CD4-positive, alpha-beta T cell treated with Interleukin-4 for 1 hour (primary cell): ENCODE data around the gene RACGAP1.

ENCODE experiments used
- DNase-seq, 2 donors: peaks; one replicate each; pipeline ENCODE4 v3.0.0-alpha.2; 2020 to 2022

The RACGAP1 gene

DNA sequence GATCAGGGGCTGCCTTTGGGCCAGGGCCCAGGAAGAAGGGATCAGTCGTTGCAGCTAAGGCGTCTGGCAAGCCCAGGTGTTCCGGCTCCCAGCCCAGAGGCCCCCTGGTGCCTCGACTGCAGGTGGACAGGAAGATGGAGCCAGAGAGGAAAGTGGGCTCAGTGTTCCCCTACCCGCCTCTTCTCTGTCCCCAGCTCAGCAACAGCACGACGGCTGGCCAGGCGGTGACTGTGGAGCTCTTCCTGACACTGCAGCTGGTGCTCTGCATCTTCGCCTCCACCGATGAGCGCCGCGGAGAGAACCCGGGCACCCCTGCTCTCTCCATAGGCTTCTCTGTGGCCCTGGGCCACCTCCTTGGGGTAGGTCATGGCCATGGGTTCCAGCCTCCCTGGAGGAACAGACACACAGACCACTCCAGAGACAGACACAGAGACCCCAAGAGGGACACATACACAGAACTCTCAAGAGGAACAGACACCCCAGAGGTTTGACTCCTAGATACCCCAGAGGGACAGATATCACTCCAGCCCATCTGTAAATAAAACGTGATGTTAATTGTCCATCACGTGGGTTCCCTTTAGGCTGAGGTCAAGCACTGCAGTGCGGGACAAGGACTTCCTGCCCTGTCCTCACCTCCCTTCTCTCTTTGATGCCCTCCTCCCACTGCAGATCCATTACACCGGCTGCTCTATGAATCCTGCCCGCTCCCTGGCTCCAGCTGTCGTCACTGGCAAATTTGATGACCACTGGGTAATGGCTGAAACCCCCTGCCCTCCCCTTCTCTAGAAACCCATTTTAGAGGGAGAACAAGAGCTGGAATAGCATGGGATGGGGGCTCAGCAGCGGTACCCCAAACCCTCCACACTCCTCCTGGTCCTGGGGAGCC lies 71.1 kb downstream of the RACGAP1 start:
- no peak for DNase-seq

- DNase-seq = no peak
These were observed 72.1 kb downstream of the RACGAP1 start for GRCh38 chr12:49953151-49953550.

DNA sequence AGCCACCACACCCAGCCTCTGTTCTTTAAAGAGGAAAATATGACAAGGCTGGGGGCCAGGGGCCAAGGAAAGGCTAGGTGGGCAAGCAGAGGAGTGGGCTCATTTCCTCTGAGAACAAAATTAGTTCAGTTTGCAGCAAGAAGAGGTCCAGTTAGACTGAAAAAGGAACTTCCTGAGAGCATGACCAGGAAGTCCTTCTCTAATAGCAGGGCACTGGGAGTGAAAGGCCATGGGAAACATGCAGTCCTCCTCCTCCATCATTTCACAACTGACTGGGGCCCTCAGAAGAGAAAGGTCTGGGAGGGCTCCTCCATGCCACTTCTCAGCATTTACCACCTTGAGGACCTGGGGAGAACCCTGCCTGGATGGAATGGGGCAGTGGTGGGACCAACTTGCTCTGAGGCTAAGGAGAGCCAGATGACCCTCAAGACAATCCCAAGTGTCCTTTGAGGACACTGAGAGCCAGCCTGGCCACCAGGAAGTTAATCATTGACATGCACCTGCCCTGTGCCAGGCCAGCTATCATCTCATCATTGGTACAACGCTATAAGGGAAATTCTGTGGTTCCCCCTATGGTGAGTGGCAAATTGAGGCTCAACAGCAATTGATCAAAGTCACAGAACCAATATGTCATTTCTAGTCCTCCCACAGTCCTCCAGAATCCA lies 72.8 kb downstream of the RACGAP1 start:
- no peak for DNase-seq

DNA sequence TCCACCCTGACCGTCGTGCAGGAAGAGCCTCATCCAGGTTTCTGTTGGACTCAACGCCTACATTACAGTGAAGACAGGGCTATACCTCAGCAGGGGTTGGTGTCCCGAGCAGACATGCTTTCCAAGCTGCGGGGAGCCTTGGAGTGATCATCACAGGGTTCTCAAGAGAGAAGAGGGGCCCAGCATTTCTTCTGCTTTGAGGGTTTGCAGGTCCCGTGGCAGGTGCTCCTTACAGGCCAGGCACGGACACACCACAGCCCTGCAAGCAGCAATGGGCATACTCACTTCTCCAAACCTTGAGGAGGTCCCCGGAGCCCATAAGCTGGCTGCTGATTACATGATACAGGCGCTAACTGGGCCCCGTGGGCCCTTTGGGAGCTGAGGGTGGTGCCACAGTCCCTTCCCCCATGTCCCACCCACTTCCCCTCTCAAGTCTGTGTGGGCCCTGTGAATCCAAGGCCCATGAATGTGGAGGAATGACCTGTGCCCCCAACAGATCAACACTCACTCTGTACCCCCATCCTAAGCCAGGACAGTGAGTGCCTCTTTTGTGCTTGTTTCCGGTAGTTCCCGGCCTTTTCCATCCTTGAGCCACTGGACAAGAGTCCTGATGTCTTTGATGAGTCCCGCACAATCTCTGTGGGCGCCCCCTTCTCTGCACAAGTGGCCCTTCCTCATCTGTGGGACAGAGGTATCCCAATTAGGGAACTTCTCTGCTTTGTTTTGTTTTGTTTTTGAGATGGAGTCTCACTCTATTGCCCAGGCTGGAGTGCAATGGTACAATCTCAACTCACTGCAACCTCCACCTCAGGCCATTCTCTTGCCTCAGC lies 73.7 kb downstream of the RACGAP1 start:
- DNase-seq = no peak

DNA sequence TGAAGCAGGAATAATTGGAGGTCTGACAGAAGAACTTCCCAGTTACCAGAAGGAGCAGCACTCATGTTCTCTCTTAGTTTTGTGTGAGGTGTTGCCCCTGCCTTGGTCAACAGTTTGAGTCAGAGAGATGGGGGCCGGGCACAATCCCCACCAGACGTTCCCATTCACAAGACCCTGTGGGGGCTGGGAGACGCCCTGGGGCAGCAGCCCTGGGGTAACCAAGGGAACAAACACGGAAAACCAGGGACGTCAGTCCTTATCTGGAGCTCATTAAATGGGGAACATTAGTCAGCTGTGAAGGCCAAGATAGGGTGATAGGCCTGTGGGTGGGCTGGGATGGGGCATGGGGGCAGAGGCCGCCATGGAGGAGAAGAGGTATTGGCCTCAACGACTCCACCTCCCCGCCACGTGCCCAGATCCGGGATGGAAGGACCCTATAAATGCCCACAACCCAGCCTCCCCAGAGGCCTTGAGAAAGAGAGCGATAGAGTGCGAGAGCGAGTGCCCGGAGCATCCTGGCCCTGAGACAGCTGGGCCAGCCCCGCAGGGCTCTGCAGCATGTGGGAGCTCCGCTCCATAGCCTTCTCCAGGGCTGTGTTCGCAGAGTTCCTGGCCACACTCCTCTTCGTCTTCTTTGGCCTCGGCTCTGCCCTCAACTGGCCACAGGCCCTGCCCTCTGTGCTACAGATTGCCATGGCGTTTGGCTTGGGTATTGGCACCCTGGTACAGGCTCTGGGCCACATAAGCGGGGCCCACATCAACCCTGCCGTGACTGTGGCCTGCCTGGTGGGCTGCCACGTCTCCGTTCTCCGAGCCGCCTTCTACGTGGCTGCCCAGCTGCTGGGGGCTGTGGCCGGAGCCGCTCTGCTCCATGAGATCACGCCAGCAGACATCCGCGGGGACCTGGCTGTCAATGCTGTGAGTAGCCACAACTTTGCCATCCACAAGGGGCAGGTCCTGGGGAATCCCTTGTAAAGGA lies 74.7 kb downstream of the RACGAP1 start, which contains the start of gene AQP2:
Gene AQP2, plus strand, starts transcription at position 465 of the 979 bp plus-strand sequence. Its CDS starts 94 bp downstream, at position 559.
- DNase-seq = no peak

DNA sequence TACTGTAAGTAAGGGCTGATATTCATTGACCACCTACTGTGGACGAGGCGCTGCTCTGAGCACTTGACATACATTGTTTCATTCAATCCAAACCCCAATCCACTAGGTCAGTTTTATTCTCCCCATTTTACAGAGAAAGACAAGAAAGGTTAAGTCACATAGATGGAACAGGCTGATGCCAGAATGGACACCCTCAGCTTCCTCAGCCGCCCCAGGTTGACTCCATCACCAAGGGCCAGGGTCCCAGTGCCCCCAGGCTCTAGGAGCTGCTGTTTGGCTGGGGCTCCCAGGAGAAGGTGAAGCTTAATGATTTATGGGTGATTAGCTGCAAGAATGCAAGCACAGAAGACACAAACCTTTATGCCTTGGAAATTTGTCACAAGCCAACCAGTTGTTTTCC lies 75.4 kb downstream of the RACGAP1 start:
- no peak for DNase-seq

GRCh38 chr12:49948866-49949845 lies 76.1 kb downstream of the RACGAP1 start:
- no peak for DNase-seq

GRCh38 chr12:49947593-49948226 lies 77.6 kb downstream of the RACGAP1 start:
- DNase-seq = no peak

- no peak for DNase-seq
These were observed 78.8 kb downstream of the RACGAP1 start for GRCh38 chr12:49946497-49946896.

DNA sequence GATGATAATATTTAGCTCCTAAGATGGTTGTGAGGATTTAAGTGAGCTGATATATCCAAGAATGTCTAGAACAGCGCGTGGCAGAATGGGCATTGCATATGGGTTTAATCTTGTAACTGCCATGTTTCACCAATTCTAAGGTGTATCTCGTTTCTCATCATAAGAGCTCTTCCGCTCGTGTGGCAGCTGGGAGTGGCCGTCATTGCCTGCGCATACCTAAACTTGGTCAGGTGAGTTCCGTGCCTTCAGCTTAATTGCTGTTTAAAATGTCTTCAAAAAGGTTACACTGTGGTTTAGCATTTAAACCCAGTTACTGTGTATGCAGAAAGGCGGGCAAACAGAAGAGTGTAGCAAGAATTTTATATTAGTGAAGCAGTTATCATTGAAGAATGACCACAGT lies 79.2 kb downstream of the RACGAP1 start:
- DNase-seq = peak in 1 of 2 donors; percentile 5

- peak; percentile 79 for DNase-seq
These were observed 79.8 kb downstream of the RACGAP1 start for GRCh38 chr12:49945394-49946080.

GRCh38 chr12:49944718-49945117 lies 80.6 kb downstream of the RACGAP1 start:
- DNase-seq = no peak

DNA sequence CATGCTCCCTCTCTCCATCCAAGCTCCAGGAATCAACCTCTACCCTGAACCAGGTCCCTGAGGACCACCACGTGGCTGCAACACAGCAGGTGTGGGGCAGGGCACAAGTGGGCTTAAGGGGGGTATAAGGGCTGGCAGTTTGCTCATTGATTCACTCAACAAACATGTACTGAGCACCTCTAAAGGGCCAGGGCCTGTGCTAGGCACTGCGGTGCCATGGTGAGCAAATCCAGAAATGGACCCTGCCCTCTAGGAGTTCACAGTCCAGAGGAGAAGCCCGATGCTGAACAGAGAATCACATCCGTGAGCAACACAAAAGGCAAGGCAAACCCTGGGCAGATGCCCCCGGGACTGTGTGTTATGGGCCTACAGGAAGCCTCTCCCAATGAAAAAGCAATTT lies 81.2 kb downstream of the RACGAP1 start:
- DNase-seq = no peak

GRCh38 chr12:49943625-49943960 lies 81.7 kb downstream of the RACGAP1 start:
- DNase-seq = no peak

DNA sequence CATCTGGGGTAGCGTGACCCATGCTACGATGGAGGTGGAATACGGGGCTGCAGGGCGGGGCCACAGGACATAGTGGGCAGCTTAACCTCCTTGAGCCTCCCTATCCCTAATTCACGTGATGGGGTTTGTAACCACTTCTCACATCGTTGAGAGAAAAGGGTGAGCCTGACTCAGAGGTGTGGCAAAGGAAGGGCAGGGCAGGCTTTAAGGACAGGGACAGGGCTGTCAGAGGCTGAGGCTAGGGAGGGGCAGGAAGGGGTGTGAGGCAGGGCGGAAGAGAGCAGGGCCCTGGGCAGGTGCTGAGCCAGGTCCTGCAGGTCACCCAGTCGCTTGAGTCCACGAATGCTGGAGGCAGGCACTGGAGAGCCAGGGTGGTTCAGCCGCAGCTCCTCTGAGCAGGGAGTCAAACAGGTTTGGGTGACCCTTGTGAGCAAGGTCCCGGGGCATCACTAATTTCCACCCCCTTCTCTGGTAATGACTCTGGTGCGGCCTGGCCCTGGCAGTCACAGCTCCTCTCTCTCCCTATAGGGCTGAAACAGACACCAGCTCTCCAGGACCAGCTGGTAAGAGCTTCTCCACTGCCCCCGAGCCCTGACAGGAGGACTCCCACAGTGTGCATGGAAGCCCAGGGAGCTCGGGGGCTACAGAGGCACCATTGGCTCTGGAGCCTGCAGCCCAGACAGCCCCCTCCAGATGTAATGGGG lies 82.2 kb downstream of the RACGAP1 start:
- DNase-seq = no peak

DNA sequence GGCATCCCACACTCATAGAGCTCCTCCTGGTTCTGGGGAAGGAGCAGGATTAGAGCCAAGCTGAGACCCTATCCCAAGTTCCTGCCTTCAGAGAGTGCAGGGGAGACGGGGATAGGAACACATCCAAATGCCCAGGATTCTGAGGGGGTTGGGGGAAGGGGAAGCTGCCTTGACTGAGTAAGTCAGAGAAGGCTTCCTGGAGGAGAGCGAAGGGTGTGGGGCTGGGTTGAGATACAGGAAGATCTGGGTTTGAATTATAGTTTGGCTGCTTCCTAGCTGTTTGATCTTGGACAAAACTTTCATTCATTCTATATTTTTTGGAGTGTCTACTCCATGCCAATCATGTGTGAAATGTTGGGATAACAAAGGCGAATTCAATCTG lies 82.8 kb downstream of the RACGAP1 start:
- DNase-seq = no peak

GRCh38 chr12:49941556-49942511 lies 83.5 kb downstream of the RACGAP1 start:
- no peak for DNase-seq

DNA sequence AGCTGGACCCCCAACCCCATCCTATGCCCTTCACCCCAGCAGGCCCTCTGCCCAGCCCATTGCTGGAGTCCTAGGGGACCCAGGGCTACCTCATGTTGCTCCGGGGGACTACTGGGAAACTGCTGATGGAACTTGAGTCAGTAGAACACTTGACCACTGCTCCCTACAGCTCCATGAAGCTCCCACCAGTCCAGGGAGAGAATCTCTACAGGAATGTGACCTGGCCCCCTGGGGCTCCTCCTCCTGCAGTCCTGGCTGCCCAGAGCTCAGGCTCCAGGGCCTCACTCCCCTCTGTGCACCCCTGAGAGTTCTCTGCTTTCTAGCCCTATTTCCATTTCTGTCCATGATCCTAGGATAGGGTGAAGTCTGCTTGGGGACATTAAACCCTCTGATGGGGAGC lies 85.6 kb downstream of the RACGAP1 start:
- DNase-seq = no peak
